Measurements from ENCODE around the gene MNAT1. TPM values are rescaled to one million over a fixed set of nuclear protein-coding genes. Genes with fewer than 3 reads are reported as not detected.

Gene MNAT1
- polyA plus RNA-seq, 1 of the 3 experiments (the other 2 are of a cell fraction): 38.9 TPM

DNA sequence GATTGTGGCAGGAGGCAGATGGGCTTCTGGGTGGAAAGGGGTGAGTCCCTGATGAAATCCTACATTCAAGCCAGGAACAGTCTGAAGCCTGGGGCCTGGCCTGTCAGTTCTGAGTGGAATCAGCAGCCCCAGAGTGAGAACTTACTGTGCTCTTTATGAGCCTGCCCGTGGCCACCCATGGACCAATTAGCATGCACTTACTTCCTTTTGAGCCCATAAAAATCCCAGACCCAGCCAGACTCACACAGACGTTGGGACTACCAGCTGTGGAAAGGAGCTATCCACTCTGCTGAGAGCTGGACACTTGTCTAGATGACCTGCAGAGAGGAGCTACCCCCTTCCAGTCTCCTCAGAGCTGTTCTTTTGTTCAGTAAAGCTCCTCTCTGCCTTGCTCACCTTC lies 104.5 kb downstream of the MNAT1 start:
- Histone ChIP-seq H3K9me2 (no peaks in the 10 kb centered on the region), H3K4me1 (ENCODE audit: control insufficient read depth in 1 of 2, insufficient read depth in 2 of 2, low read depth in 1 of 2, low read length in 1 of 2) (no peaks in the 10 kb centered on the region; a peak in 1 of 4 replicates), H3K36me3 (replicated peaks in 1 of 2; ENCODE audit: control insufficient read depth in 1 of 2, insufficient read depth in 2 of 2, low read length in 1 of 2) (peaks cover 19 to 23% of the 10 kb centered on the region in 2 experiments), H3K4me3 (ENCODE audit: low read depth in 2 of 2, low read length in 1 of 2) (no peak overlapping the region), H2AFZ (ENCODE audit: low read depth) (no peak overlapping the region), H3F3A (replicated peaks; ENCODE audit: insufficient read depth) (peaks cover 3% of the 10 kb centered on the region), H3K27me3 (ENCODE audit: insufficient read depth) (no peaks in the 10 kb centered on the region), H3K9me3 (no peaks in the 10 kb centered on the region), H3K4me2 (no peak overlapping the region), H3K9ac (no peak overlapping the region), H4K20me1 (ENCODE audit: insufficient read depth) (no peaks in the 10 kb centered on the region), H3K27ac (ENCODE audit: low read depth in 2 of 2, low read length in 1 of 2) (no peak overlapping the region), H3K79me2 (ENCODE audit: insufficient read depth) (0 out of 2 replicates have a peak, but pooled peaks cover 8% of the 10 kb centered on the region)
- ChIA-PET POLR2A (no interaction called here), CTCF (no interaction called here)
- TF ChIP-seq FOSL2 (IDR thresholded peaks at IDR 0.05; ENCODE audit: borderline replicate concordance, low read depth) (no peak), GABPA (IDR thresholded peaks at IDR 0.05; ENCODE audit: low read depth) (no peak), CHD2 (IDR thresholded peaks at IDR 0.05; ENCODE audit: low read length, partially characterized antibody) (no peak), SIN3A (IDR thresholded peaks at IDR 0.05; ENCODE audit: borderline replicate concordance, low read depth, low read length) (no peak), POLR2AphosphoS5 (IDR thresholded peaks at IDR 0.05; ENCODE audit: low read depth, low read length) (no peak), FOXM1 (IDR thresholded peaks at IDR 0.05; ENCODE audit: low read depth) (no peak), MXI1 (IDR thresholded peaks at IDR 0.05; ENCODE audit: low read depth, low read length) (no peak), SMC3 (IDR thresholded peaks at IDR 0.05; ENCODE audit: low read depth, low read length) (no peak), FOXJ3 (CRISPR knock-in tag; IDR thresholded peaks at IDR 0.05) (no peak), RAD21 (IDR thresholded peaks at IDR 0.05; ENCODE audit: low read length) (no peak), MEF2A (IDR thresholded peaks at IDR 0.05; ENCODE audit: borderline replicate concordance, low read depth) (no peak), TAF1 (IDR thresholded peaks at IDR 0.05; ENCODE audit: borderline replicate concordance, low read depth, low read length) (no peak), REST (IDR thresholded peaks at IDR 0.05; ENCODE audit: low read depth, low read length) (no peak), RXRA (IDR thresholded peaks at IDR 0.05; ENCODE audit: borderline replicate concordance, low read depth) (no peak)
- TF ChIP-seq, protein P1, sequence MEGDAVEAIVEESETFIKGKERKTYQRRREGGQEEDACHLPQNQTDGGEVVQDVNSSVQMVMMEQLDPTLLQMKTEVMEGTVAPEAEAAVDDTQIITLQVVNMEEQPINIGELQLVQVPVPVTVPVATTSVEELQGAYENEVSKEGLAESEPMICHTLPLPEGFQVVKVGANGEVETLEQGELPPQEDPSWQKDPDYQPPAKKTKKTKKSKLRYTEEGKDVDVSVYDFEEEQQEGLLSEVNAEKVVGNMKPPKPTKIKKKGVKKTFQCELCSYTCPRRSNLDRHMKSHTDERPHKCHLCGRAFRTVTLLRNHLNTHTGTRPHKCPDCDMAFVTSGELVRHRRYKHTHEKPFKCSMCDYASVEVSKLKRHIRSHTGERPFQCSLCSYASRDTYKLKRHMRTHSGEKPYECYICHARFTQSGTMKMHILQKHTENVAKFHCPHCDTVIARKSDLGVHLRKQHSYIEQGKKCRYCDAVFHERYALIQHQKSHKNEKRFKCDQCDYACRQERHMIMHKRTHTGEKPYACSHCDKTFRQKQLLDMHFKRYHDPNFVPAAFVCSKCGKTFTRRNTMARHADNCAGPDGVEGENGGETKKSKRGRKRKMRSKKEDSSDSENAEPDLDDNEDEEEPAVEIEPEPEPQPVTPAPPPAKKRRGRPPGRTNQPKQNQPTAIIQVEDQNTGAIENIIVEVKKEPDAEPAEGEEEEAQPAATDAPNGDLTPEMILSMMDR (IDR thresholded peaks at IDR 0.05): no peak
- no peak for DNase-seq
- WGBS (ENCODE audit: low lambda C conversion rate): 72% methylated on average over 2 of the region's 2 CpGs
